ENCODE measurements around the gene MCHR1. TPM values are rescaled to one million over a fixed set of nuclear protein-coding genes. Genes with fewer than 3 reads are reported as not detected.

MCHR1 gene
- total RNA-seq, 2 donors from 2014 or later, result not detected

DNA sequence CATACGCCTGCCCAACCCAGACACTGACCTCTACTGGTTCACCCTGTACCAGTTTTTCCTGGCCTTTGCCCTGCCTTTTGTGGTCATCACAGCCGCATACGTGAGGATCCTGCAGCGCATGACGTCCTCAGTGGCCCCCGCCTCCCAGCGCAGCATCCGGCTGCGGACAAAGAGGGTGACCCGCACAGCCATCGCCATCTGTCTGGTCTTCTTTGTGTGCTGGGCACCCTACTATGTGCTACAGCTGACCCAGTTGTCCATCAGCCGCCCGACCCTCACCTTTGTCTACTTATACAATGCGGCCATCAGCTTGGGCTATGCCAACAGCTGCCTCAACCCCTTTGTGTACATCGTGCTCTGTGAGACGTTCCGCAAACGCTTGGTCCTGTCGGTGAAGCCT lies 2.2 kb downstream of the MCHR1 start:
- ATAC-seq, result no peak
- H3K27ac ChIP-seq, result no peak overlapping the region
- H3K4me1 ChIP-seq, result peaks cover 6% of the 10 kb centered on the region
- TF ChIP-seq POLR2A (IDR thresholded peaks at IDR 0.05), result no peak
- TF ChIP-seq, protein P1, sequence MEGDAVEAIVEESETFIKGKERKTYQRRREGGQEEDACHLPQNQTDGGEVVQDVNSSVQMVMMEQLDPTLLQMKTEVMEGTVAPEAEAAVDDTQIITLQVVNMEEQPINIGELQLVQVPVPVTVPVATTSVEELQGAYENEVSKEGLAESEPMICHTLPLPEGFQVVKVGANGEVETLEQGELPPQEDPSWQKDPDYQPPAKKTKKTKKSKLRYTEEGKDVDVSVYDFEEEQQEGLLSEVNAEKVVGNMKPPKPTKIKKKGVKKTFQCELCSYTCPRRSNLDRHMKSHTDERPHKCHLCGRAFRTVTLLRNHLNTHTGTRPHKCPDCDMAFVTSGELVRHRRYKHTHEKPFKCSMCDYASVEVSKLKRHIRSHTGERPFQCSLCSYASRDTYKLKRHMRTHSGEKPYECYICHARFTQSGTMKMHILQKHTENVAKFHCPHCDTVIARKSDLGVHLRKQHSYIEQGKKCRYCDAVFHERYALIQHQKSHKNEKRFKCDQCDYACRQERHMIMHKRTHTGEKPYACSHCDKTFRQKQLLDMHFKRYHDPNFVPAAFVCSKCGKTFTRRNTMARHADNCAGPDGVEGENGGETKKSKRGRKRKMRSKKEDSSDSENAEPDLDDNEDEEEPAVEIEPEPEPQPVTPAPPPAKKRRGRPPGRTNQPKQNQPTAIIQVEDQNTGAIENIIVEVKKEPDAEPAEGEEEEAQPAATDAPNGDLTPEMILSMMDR (IDR thresholded peaks at IDR 0.05), result no peak
- H3K9me3 ChIP-seq, result no peaks in the 10 kb centered on the region
- no peaks in the 10 kb centered on the region for H3K36me3 ChIP-seq (replicated peaks in 1 of 2; ENCODE audit: insufficient read depth in 1 of 2, low read depth in 2 of 2)
- no peak overlapping the region for H3K4me3 ChIP-seq
- H3K27me3 ChIP-seq, result no peaks in the 10 kb centered on the region
- DNase-seq, result no peak
- WGBS, 2 donors, result 74 to 87% methylated on average over 11 to 19 of the region's 19 CpGs
- intact Hi-C loops (cut with DNase I), result loop anchor here (10.0 kb wide), 1 partner anchor 213 kb away; no protein-coding TSS in a partner anchor

DNA sequence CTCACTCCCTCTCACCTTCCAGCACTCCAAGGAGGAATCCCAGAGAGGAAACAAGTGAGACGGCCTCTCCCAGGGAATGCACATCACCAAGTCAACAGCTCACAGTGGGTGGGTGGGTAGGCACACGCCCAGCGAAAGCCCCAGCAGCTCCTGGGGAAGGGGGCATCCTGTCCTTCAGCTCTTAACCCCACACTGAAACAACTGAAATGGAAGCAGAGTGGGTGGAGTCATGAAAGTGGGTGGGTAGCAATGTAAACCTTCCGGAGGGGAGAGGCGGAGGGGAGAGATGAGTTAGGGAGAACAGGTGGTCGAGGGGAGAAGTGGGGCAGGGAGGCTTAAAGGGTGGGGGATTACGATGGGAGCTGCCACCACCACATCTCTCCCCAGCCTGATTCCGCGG lies 5.4 kb downstream of the MCHR1 start:
- DNase-seq, result no peak
- intact Hi-C loops (cut with DNase I), result loop anchor here (10.0 kb wide), 1 partner anchor 210 kb away; no protein-coding TSS in a partner anchor
- no peaks in the 10 kb centered on the region for H3K27me3 ChIP-seq
- no peak overlapping the region for H3K27ac ChIP-seq
- TF ChIP-seq POLR2A (IDR thresholded peaks at IDR 0.05), result no peak
- TF ChIP-seq, protein P1 (IDR thresholded peaks at IDR 0.05), result no peak
- no peaks in the 10 kb centered on the region for H3K4me1 ChIP-seq
- H3K36me3 ChIP-seq (replicated peaks in 1 of 2; ENCODE audit: insufficient read depth in 1 of 2, low read depth in 2 of 2), result no peaks in the 10 kb centered on the region
- no peak overlapping the region for H3K4me3 ChIP-seq
- ATAC-seq, result no peak
- no peaks in the 10 kb centered on the region for H3K9me3 ChIP-seq
- WGBS, 2 donors, result 36 to 42% methylated on average over 9 of the region's 9 CpGs

DNA sequence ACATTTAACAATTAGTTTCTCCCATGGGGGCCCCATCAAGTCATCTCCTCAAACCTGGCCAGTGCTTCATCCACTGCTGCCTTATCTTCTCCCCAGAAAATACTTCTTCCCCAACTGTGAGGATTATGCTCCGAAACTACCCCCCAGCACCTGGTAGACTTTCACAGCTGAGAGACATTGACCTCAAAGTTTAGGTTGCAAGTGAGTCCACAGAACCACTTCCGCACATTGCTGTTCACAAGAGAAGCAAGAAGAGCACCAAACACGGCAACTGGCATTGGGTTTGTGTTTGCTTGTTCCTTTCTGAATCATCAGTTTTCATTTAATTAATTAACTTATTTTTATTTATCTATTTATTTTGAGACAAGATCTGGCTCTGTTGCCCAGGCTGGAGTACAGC lies 6.1 kb downstream of the MCHR1 start:
- TF ChIP-seq, protein P1 (IDR thresholded peaks at IDR 0.05), result no peak
- no peak for TF ChIP-seq POLR2A (IDR thresholded peaks at IDR 0.05)
- intact Hi-C loops (cut with DNase I), result loop anchor here (10.0 kb wide), 1 partner anchor 209 kb away; no protein-coding TSS in a partner anchor
- 77 to 82% methylated on average over 3 of the region's 3 CpGs for WGBS, 2 donors
- Histone ChIP-seq H3K36me3 (replicated peaks in 1 of 2; ENCODE audit: insufficient read depth in 1 of 2, low read depth in 2 of 2) (no peaks in the 10 kb centered on the region), H3K4me3 (no peak overlapping the region), H3K9me3 (no peaks in the 10 kb centered on the region), H3K27ac (no peak overlapping the region), H3K4me1 (no peaks in the 10 kb centered on the region), H3K27me3 (no peaks in the 10 kb centered on the region)
- no peak for ATAC-seq
- DNase-seq, result no peak

DNA sequence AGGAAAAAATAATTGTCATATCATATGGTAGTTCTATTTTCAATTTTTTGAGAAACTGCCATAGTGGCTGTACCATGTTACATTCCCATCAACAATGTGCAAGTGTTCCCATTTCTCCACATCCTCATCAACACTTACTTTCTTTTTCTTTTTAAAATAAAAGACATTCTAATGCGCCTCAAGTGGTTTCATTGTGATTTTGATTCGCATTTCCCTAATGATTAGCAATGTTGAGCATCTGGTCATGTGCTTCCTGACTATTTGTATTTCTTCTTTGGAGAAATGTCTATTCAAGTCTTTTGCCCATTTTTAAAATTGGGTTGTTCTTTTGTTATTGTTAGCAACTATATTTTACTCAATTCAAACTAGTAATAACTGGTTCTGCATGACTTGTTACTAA lies 8.4 kb downstream of the MCHR1 start:
- no peak overlapping the region for H3K27ac ChIP-seq
- intact Hi-C loops (cut with DNase I), result loop anchor here (10.0 kb wide), 1 partner anchor 207 kb away; no protein-coding TSS in a partner anchor
- no peaks in the 10 kb centered on the region for H3K9me3 ChIP-seq
- TF ChIP-seq, protein P1 (IDR thresholded peaks at IDR 0.05), result no peak
- no peak for TF ChIP-seq POLR2A (IDR thresholded peaks at IDR 0.05)
- no peaks in the 10 kb centered on the region for H3K4me1 ChIP-seq
- DNase-seq, result no peak
- no peak overlapping the region for H3K4me3 ChIP-seq
- no peak for ATAC-seq
- 73 to 84% methylated on average over 2 of the region's 2 CpGs for whole genome bisulfite sequencing, 2 donors
- H3K27me3 ChIP-seq, result no peaks in the 10 kb centered on the region
- H3K36me3 ChIP-seq (replicated peaks in 1 of 2; ENCODE audit: insufficient read depth in 1 of 2, low read depth in 2 of 2), result no peaks in the 10 kb centered on the region

DNA sequence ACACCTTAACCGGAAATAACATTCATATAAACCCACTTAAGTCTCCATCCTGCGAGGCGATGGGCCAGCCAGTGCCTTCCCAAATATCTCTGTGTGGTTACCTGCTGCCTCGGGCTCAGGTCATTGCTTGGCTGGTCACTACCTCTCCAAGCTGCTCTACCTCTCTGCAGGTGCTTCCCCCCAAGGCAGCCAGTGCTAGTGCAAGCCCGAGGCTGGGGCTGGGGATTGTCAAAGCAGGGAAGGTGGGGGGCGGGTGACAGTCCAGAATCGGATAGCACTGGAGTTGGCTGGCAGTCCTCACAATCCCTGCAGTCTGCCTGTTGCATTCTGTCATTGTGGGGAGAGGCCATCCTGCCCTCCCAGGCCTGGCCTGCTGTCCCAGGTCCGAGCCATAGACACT lies 11.1 kb downstream of the MCHR1 start:
- no peak for TF ChIP-seq POLR2A (IDR thresholded peaks at IDR 0.05)
- TF ChIP-seq, protein P1 (IDR thresholded peaks at IDR 0.05), result no peak
- Histone ChIP-seq H3K36me3 (replicated peaks in 1 of 2; ENCODE audit: insufficient read depth in 1 of 2, low read depth in 2 of 2) (no peaks in the 10 kb centered on the region), H3K4me1 (no peaks in the 10 kb centered on the region), H3K4me3 (no peak overlapping the region), H3K9me3 (no peaks in the 10 kb centered on the region), H3K27me3 (no peaks in the 10 kb centered on the region), H3K27ac (no peak overlapping the region)
- DNase-seq (no peak), ATAC-seq (no peak)
- intact Hi-C loops (cut with DNase I), result no loop called here
- WGBS, 2 donors, result 65 to 70% methylated on average over 5 to 8 of the region's 8 CpGs
